Stomach (tissue), 4 donors: Measurements from ENCODE around the gene INSYN2B.
"Not testable (repeated sequence)": the region's sequence is repeated elsewhere in the genome, so short reads cannot be mapped to it uniquely, and the experiment has no call there.

Experiments used
- POLR2AphosphoS5 ChIP-seq, 3 donors: sonication (generic); formaldehyde crosslinking; IDR thresholded peaks; one replicate each; pipeline ENCODE4 v1.6.1; 2016; ENCODE audit warnings: antibody characterized with exemption in 3 of 3
- TF ChIP-seq, protein P1 (sequence below), 7 experiments: fragments of 450-650 bp in 4 of 7; fragments of 200-600 bp in 3 of 7; sonication (generic) in 3 of 7; IDR thresholded peaks; one replicate each; pipeline ENCODE4 v1.5.1; 2016 to 2019; ENCODE audit warnings: antibody characterized with exemption in 7 of 7, control low read depth in 2 of 7, mild to moderate bottlenecking in 1 of 7

GRCh38 chr5:169953196-169953595 is 27.1 kb downstream of the INSYN2B start:
- TF ChIP-seq, protein P1, sequence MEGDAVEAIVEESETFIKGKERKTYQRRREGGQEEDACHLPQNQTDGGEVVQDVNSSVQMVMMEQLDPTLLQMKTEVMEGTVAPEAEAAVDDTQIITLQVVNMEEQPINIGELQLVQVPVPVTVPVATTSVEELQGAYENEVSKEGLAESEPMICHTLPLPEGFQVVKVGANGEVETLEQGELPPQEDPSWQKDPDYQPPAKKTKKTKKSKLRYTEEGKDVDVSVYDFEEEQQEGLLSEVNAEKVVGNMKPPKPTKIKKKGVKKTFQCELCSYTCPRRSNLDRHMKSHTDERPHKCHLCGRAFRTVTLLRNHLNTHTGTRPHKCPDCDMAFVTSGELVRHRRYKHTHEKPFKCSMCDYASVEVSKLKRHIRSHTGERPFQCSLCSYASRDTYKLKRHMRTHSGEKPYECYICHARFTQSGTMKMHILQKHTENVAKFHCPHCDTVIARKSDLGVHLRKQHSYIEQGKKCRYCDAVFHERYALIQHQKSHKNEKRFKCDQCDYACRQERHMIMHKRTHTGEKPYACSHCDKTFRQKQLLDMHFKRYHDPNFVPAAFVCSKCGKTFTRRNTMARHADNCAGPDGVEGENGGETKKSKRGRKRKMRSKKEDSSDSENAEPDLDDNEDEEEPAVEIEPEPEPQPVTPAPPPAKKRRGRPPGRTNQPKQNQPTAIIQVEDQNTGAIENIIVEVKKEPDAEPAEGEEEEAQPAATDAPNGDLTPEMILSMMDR (IDR thresholded peaks at IDR 0.05) = not testable (repeated sequence)
- not testable (repeated sequence) for TF ChIP-seq POLR2AphosphoS5 (IDR thresholded peaks at IDR 0.05)
